ENCODE measurements around the gene PCGF5. TPM values are rescaled to one million over a fixed set of nuclear protein-coding genes. Genes with fewer than 3 reads are reported as not detected.

Gene PCGF5
- total and polyA plus RNA-seq, 2 of the 8 experiments (the other 6 are each of a cell fraction or from before 2014, with no cell fraction given), result 5.8 to 8.4 TPM

DNA sequence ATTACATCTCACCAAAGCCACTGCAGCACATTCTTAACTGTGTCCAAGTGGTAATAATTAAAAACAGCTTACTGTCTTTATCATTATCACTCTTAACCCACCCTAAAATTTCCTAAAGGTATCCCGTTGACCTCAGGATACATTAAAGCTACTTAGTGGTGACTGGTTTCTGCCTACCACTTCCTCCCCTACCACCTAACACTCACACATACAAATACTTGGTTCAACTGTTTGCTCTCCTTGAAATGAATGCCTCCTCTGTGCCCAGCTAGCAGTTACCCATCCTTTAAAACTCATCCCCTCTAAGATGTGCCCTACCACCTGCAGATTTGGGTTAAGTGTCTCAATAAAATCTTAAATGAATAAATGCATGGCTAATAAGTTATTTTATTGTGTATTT is 7.1 kb downstream of the PCGF5 start (continued):
- TF ChIP-seq, protein P1, sequence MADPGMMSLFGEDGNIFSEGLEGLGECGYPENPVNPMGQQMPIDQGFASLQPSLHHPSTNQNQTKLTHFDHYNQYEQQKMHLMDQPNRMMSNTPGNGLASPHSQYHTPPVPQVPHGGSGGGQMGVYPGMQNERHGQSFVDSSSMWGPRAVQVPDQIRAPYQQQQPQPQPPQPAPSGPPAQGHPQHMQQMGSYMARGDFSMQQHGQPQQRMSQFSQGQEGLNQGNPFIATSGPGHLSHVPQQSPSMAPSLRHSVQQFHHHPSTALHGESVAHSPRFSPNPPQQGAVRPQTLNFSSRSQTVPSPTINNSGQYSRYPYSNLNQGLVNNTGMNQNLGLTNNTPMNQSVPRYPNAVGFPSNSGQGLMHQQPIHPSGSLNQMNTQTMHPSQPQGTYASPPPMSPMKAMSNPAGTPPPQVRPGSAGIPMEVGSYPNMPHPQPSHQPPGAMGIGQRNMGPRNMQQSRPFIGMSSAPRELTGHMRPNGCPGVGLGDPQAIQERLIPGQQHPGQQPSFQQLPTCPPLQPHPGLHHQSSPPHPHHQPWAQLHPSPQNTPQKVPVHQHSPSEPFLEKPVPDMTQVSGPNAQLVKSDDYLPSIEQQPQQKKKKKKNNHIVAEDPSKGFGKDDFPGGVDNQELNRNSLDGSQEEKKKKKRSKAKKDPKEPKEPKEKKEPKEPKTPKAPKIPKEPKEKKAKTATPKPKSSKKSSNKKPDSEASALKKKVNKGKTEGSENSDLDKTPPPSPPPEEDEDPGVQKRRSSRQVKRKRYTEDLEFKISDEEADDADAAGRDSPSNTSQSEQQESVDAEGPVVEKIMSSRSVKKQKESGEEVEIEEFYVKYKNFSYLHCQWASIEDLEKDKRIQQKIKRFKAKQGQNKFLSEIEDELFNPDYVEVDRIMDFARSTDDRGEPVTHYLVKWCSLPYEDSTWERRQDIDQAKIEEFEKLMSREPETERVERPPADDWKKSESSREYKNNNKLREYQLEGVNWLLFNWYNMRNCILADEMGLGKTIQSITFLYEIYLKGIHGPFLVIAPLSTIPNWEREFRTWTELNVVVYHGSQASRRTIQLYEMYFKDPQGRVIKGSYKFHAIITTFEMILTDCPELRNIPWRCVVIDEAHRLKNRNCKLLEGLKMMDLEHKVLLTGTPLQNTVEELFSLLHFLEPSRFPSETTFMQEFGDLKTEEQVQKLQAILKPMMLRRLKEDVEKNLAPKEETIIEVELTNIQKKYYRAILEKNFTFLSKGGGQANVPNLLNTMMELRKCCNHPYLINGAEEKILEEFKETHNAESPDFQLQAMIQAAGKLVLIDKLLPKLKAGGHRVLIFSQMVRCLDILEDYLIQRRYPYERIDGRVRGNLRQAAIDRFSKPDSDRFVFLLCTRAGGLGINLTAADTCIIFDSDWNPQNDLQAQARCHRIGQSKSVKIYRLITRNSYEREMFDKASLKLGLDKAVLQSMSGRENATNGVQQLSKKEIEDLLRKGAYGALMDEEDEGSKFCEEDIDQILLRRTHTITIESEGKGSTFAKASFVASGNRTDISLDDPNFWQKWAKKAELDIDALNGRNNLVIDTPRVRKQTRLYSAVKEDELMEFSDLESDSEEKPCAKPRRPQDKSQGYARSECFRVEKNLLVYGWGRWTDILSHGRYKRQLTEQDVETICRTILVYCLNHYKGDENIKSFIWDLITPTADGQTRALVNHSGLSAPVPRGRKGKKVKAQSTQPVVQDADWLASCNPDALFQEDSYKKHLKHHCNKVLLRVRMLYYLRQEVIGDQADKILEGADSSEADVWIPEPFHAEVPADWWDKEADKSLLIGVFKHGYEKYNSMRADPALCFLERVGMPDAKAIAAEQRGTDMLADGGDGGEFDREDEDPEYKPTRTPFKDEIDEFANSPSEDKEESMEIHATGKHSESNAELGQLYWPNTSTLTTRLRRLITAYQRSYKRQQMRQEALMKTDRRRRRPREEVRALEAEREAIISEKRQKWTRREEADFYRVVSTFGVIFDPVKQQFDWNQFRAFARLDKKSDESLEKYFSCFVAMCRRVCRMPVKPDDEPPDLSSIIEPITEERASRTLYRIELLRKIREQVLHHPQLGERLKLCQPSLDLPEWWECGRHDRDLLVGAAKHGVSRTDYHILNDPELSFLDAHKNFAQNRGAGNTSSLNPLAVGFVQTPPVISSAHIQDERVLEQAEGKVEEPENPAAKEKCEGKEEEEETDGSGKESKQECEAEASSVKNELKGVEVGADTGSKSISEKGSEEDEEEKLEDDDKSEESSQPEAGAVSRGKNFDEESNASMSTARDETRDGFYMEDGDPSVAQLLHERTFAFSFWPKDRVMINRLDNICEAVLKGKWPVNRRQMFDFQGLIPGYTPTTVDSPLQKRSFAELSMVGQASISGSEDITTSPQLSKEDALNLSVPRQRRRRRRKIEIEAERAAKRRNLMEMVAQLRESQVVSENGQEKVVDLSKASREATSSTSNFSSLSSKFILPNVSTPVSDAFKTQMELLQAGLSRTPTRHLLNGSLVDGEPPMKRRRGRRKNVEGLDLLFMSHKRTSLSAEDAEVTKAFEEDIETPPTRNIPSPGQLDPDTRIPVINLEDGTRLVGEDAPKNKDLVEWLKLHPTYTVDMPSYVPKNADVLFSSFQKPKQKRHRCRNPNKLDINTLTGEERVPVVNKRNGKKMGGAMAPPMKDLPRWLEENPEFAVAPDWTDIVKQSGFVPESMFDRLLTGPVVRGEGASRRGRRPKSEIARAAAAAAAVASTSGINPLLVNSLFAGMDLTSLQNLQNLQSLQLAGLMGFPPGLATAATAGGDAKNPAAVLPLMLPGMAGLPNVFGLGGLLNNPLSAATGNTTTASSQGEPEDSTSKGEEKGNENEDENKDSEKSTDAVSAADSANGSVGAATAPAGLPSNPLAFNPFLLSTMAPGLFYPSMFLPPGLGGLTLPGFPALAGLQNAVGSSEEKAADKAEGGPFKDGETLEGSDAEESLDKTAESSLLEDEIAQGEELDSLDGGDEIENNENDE (IDR thresholded peaks at IDR 0.05; ENCODE audit: insufficient replicate concordance, low read length), result no peak
- TF ChIP-seq RAD21 (IDR thresholded peaks at IDR 0.05 in 1 of 2, conservative IDR thresholded peaks at IDR 0.05 in 1 of 2; ENCODE audit: low read depth in 2 of 2, low read length in 2 of 2), result no peak
- TF ChIP-seq RXRA (IDR thresholded peaks at IDR 0.05; ENCODE audit: insufficient read depth, low read depth, low read length), result no peak
- no peak for TF ChIP-seq NANOG (IDR thresholded peaks at IDR 0.05; ENCODE audit: insufficient read depth, low read depth, low read length, poor library complexity, severe bottlenecking)
- no peak for TF ChIP-seq POLR2A (IDR thresholded peaks at IDR 0.05; ENCODE audit: control extremely low read depth in 1 of 2, low read depth in 2 of 2, low read length in 2 of 2)
- no peak for TF ChIP-seq TAF1 (IDR thresholded peaks at IDR 0.05; ENCODE audit: low read depth, low read length)
- no peak for TF ChIP-seq SIX5 (IDR thresholded peaks at IDR 0.05; ENCODE audit: low read depth, low read length)
- TF ChIP-seq CHD2 (IDR thresholded peaks at IDR 0.05; ENCODE audit: low read length), result no peak
- TF ChIP-seq RBBP5 (IDR thresholded peaks at IDR 0.05; ENCODE audit: borderline replicate concordance, low read depth, low read length), result no peak
- TF ChIP-seq, protein P2, sequence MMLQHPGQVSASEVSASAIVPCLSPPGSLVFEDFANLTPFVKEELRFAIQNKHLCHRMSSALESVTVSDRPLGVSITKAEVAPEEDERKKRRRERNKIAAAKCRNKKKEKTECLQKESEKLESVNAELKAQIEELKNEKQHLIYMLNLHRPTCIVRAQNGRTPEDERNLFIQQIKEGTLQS (IDR thresholded peaks at IDR 0.05; ENCODE audit: insufficient read depth, low read depth, low read length), result no peak
- TF ChIP-seq SP2 (IDR thresholded peaks at IDR 0.05; ENCODE audit: low read length), result no peak
- no peak for TF ChIP-seq POLR2AphosphoS5 (IDR thresholded peaks at IDR 0.05; ENCODE audit: low read depth, low read length)
